GM21367 (cell line): ENCODE results near the gene MED13L.

Experiments
- ATAC-seq: cut with Tn5 transposase; IDR thresholded peaks from one replicate; pipeline ENCODE4 v1.9.1; 2021; ENCODE audit not compliant: unreplicated experiment

Gene MED13L

GRCh38 chr12:116213885-116214527 lies 63.5 kb downstream of the MED13L start:
- no peak for ATAC-seq

GRCh38 chr12:116213014-116213413 lies 64.5 kb downstream of the MED13L start:
- ATAC-seq: no peak

DNA sequence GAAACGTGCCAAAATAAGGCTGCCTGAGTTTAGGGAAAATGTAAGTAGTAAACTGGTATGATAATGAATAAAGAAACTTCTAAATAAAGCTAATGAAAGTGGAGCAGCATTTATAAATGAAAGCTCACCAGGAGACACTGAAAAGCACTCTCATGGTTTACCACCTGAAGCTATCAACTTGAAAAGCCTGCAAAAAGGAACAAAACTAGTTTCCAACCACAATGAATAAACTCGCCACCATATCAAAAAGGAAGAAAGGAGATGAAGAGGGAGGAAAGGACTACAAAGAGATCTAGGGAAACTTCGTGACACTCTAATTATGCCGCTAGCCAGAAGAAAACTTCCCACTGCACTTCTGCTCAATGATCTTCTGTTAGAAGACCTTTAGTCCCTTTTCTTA lies 66.7 kb downstream of the MED13L start:
- ATAC-seq: no peak

DNA sequence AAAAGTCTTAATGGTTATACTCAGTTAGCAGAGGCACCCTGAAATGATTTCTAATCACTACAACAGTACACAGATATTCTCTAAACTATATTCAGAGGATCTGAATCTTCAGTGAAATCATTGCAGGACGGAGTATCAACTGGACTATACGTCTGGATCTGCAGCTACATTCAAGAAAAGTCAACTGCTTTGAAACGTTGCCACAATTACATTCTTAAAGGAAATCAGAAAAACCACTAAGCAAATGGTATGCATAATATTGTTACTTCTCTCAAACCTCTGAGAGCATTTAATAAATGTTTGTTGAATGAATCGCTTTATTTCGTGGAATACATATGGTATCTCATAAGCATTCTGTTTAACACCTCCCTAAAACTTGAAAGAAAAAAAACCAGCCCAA lies 67.4 kb downstream of the MED13L start:
- no peak for ATAC-seq

DNA sequence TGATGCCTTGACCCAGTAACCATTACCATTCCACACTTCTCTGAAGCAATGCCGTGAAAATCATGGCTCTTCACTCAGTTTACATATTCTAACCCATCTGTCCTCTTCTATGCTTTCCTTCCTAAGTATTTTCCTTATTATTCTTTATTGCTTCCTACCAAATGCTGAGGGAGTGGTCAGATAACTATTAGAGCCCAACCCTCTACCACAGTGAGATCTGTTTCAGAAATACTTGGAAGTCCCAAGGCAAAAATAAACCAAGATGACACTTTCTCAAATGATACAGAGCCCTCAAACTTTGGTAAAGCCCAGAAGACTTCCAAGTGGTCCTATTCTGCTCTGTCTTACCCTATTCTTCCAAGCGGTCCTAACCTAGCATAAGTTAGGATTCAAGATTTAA lies 68.0 kb downstream of the MED13L start:
- ATAC-seq: no peak

- no peak for ATAC-seq
These were observed 70.2 kb downstream of the MED13L start for GRCh38 chr12:116207274-116207673.

GRCh38 chr12:116206828-116207227 lies 70.7 kb downstream of the MED13L start:
- no peak for ATAC-seq

DNA sequence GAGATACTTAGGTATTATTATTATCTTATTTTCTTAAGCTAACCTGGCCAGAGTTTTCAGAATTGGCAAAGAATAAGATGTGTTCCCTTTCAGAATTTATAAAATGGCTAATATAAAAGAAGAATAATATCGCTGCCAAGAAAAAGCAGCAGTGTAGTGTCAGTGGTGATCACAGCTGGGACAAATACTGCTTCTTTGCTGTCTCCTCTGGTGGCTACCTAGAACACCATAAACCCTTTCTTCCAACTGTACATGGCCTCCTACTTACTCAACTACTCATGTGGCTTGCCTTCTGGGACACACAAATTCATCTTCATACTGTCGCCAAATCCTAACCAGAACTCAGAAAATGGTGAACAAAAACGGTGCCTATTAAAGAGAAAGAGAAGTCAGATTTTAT lies 72.7 kb downstream of the MED13L start:
- ATAC-seq: no peak

GRCh38 chr12:116204169-116204568 lies 73.3 kb downstream of the MED13L start:
- ATAC-seq: no peak

DNA sequence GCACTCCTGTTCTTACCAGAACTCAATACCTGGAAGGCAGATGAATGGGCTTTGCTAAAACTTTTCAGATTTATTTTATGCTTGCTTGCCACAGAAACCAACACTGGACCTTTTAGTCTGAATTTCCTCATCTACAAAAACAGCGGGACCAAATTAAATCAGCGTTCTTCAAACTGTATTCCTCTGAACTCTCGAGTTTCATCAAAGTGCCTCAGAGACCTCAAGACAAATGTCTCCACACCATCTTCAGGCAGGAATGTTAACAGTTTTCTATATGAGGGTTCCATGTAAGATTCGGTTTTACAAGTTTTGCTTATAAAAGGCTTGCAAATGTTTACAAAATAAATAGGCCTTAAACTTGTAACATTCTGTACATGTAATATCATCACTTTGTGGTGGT lies 74.6 kb downstream of the MED13L start:
- no peak for ATAC-seq

GRCh38 chr12:116202433-116202832 lies 75.1 kb downstream of the MED13L start:
- no peak for ATAC-seq

DNA sequence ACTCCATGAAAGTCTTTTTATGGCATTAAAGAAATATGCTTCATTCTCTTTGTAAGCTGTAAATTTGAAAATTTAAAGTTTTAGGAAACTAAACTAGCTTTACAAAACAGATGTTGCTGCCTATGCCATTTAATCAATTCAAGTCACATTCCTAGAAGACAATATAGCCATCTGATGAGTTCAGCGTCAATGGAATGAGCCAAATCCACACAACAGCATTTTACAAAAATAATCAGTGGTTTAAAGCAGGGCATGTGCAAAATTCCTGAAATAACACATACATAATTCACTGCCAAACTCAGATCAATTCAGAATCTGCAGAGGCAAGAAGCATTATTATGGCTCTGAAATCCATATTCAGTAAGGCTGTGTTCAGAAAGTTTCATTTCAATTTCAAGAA lies 75.6 kb downstream of the MED13L start:
- no peak for ATAC-seq

GRCh38 chr12:116201359-116201758 lies 76.1 kb downstream of the MED13L start:
- ATAC-seq: no peak

GRCh38 chr12:116200812-116201211 lies 76.7 kb downstream of the MED13L start:
- no peak for ATAC-seq

GRCh38 chr12:116199160-116199706 lies 78.3 kb downstream of the MED13L start:
- no peak for ATAC-seq

- ATAC-seq: no peak
These were observed 80.5 kb downstream of the MED13L start for GRCh38 chr12:116196752-116197718.

DNA sequence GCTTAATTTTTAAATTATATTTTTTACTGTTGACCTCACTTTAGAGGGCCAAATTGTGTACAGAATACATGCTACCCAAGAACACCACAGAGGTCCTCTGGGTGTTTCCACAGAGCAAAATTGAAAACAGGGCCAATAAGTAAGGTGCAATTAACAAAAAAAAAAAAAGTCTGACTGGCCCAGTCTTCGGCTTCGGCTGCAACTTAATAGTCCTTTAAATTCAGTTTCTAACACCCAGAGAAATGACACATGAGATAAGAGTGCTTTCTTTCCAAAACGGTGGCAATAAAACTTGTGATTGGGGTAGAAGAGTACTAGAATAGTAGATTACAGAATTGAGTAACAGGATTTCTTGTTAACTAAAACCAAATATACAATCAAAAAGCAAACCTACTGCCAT lies 81.3 kb downstream of the MED13L start:
- no peak for ATAC-seq

DNA sequence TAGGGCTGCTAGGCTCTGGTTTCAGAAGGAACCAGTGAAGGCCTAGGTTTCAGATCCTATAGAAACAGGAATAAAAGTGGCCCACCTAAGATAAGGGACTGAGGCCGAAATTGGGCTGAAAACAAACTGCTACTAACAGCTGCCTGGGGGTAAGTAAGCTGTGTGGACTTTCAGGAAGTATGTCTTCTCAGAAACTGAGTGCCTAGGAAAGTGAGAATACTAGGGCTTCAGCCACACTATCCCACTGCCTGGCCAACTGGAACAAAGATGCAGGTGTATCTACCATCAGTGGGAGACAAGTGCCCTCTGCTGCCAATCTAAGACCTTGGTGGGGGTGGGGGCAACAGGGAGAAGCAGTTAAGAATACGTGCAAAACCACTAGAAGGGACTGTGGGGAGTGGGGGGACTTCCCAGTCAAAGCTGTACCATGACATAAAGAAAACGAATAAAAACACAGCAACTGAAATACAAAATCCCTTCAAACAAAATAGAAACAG lies 82.5 kb downstream of the MED13L start:
- peak; percentile 81 for ATAC-seq

- ATAC-seq: no peak
These were observed 87.8 kb downstream of the MED13L start for GRCh38 chr12:116189692-116190091.

DNA sequence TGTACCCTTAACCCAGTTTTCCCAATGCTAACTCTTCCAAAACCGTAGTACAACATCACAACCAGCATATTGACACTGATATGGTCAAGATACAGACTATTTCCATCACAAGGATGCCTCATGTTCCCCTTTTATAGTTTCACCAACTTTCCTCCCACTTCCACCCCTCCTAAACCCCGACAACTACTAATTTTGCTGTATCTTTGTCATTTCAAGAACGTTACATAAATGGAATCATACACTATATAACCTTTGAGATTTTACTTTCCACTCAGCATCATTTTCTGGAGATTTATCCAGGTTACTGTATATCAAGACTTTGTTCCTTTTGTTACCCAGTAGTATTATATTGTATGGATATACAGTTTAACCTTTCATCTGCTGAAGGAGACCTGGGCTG lies 88.9 kb downstream of the MED13L start:
- ATAC-seq: no peak

DNA sequence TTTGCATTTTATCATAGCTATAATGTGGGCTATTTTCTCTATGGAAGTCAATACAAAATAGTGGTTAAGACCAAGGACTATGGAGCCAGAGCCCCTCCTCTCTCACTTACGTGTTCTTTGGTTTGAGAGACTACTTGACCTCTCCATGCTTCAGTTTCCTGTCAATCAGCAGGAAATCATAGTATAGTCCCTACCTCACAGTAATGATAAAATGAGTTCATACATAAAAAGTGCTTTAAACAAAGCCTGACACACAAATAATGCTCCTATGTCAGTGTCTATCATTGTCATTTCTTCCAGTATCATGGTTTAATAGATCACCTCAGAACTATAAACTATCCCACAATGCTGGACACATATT lies 90.4 kb downstream of the MED13L start:
- no peak for ATAC-seq
